Karpas-422 (cell line): Measurements from ENCODE around the gene RAPGEF3. TPM values are rescaled to one million over a fixed set of nuclear protein-coding genes. Genes with fewer than 3 reads are reported as not detected.

ENCODE experiments used
- DNase-seq: peaks from one replicate; pipeline ENCODE4 v3.0.0-alpha.2; 2015
- H2AFZ ChIP-seq: fragments of 200-600 bp; sonication (generic); 2 replicates; pipeline ENCODE4 v1.6.1; 2014; ENCODE audit warnings: antibody characterized with exemption, low read length, mixed read lengths
- H3K27ac ChIP-seq: fragments of 200-600 bp; sonication (generic); 2 replicates; pipeline ENCODE4 v1.5.1; 2014; ENCODE audit warnings: mild to moderate bottlenecking, low read length, moderate library complexity
- H3K27me3 ChIP-seq: fragments of 200-600 bp; sonication (generic); 2 replicates; pipeline ENCODE4 v1.6.1; 2014; ENCODE audit warnings: low read length, mixed read lengths
- H3K36me3 ChIP-seq: fragments of 200-600 bp; sonication (generic); 2 replicates; pipeline ENCODE4 v1.6.1; 2014; ENCODE audit warnings: low read length, mixed read lengths; ENCODE audit not compliant: insufficient read depth
- H3K4me1 ChIP-seq: fragments of 200-600 bp; sonication (generic); 2 replicates; pipeline ENCODE4 v1.6.1; 2014; ENCODE audit warnings: mild to moderate bottlenecking, low read length, mixed read lengths
- H3K4me2 ChIP-seq: fragments of 200-600 bp; sonication (generic); 2 replicates; pipeline ENCODE4 v1.6.1; 2014; ENCODE audit warnings: low read length, low read depth, mild to moderate bottlenecking; ENCODE audit not compliant: poor library complexity, severe bottlenecking
- H3K4me3 ChIP-seq: fragments of 200-600 bp; sonication (generic); 2 replicates; pipeline ENCODE4 v1.5.1; 2014; ENCODE audit warnings: mild to moderate bottlenecking, antibody characterized with exemption, low read length, mixed read lengths
- H3K79me2 ChIP-seq: fragments of 200-600 bp; sonication (generic); 2 replicates; pipeline ENCODE4 v1.6.1; 2014; ENCODE audit warnings: mild to moderate bottlenecking, low read length, mixed read lengths
- H3K9ac ChIP-seq: fragments of 200-600 bp; sonication (generic); 2 replicates; pipeline ENCODE4 v1.6.0; 2014; ENCODE audit warnings: low read length
- H3K9me2 ChIP-seq: fragments of 200-600 bp; sonication (generic), shearing (Covaris generic); replicated peaks from 2 replicates; pipeline ENCODE4 v1.6.0; 2014; ENCODE audit warnings: mild to moderate bottlenecking, low read length, moderate library complexity; ENCODE audit not compliant: insufficient read depth
- H3K9me3 ChIP-seq: fragments of 300-700, 200-600 bp; sonication (generic); 2 replicates; pipeline ENCODE4 v1.6.1; 2014; ENCODE audit warnings: low read length, mixed read lengths
- H4K20me1 ChIP-seq: fragments of 200-600 bp; sonication (generic); 2 replicates; pipeline ENCODE4 v1.6.1; 2014; ENCODE audit warnings: mild to moderate bottlenecking, antibody characterized with exemption, low read length, low read depth; ENCODE audit not compliant: insufficient read depth
- total RNA-seq: library from RNA; depleted of rRNA; stranded (reverse); fragments of >200 nt; shearing (Covaris generic); gene quantifications from 2 replicates; pipeline ENCODE4 v1.2.3, GENCODE V29; 2014; ENCODE audit warnings: low replicate concordance

Gene RAPGEF3
- total RNA-seq, 1 experiment from 2014 or later = 4.4 TPM

DNA sequence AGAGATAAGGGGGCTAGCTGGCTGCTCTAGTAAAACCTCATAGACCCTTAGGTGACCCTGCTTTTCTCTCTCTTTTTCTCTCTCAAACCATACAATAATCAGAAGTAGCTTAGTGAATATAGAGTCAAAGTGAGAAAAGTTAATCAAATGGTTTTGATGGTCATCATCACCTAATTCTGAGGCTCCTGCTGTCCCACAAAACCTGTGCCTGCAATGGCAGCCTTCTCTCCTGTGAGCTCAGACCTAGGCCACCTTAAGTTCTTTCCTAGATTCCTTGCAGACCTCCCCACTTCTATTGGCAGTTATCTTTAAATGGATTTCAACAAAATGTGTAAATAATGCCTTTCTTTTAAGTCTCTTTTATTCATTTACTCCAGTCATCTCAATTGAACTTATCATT is 51.3 kb downstream of the RAPGEF3 start:
- Histone ChIP-seq H2AFZ (no peak overlapping the region), H3K4me1 (peaks cover 70% of the 10 kb centered on the region), H3K4me3 (peak overlapping the region; percentile 72), H4K20me1 (peaks cover 7% of the 10 kb centered on the region; the same call in 1 of the 2 replicates), H3K9me3 (no peaks in the 10 kb centered on the region), H3K4me2 (peak overlapping the region; percentile 91), H3K27ac (peak overlapping the region; percentile 90), H3K79me2 (peaks cover 69% of the 10 kb centered on the region), H3K9ac (peak overlapping the region; percentile 80), H3K9me2 (no peaks in the 10 kb centered on the region), H3K36me3 (peaks cover 13% of the 10 kb centered on the region; the same call in 1 of the 2 replicates), H3K27me3 (no peaks in the 10 kb centered on the region)
- peak; percentile 52 for DNase-seq

DNA sequence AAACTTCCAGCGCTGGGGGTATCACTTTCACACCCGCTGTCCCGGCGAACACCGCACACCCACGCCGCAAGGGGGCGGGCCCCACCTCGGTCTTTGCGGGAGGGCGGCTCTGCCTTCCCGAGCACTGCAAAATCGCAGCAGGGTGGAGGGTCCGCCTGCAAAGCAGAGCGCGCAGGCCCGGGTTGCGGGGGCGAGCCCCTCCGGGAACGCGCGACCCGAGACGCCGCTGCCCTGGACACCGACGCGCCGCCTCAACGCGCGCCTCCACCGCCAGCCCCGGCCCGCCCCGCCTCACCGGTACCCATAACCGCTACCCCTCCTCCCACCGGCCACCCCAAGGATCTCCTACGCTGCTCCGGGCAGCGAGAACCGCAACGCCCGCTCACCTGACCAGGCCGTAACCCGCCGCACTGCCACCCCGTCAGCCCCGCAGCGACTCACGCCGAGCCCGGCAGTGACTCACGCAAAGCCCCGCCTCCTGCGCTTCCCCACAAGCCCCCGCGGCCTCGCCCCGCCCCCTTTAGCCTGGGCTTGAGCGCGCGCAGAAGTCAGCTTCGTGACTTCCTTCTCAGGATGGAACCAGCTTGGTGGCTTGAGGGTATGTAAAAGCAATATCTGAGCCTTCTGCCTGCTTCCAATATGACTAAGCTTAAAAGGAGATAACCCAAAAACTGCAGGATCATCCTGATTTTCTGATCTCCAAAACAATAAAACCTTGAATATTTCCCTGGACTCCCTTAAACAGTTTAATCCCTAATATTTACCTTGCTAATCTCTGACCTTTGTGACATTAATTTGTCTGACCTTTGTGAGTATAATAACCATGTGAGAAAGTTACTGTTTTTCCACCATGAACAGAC is 52.9 kb downstream of the RAPGEF3 start, which contains the start of gene RPAP3:
RPAP3 (minus strand) TSS at position 465 of the 860 bp plus-strand sequence. CDS start 3,190 bp downstream, outside the sequence.
- peak; percentile 99 for DNase-seq
- Histone ChIP-seq H3K4me1 (peaks cover 70% of the 10 kb centered on the region), H3K36me3 (peaks cover 21% of the 10 kb centered on the region; the same call in 1 of the 2 replicates), H2AFZ (no peak within 1 kb of the TSS), H4K20me1 (peaks cover 7% of the 10 kb centered on the region; the same call in 1 of the 2 replicates), H3K4me3 (peak within 1 kb of the TSS; percentile 72), H3K79me2 (peaks cover 82% of the 10 kb centered on the region), H3K9me2 (no peaks in the 10 kb centered on the region), H3K9ac (peak within 1 kb of the TSS; percentile 80), H3K4me2 (peak within 1 kb of the TSS; percentile 91), H3K27ac (peak within 1 kb of the TSS; percentile 90), H3K9me3 (no peaks in the 10 kb centered on the region), H3K27me3 (no peaks in the 10 kb centered on the region)

GRCh38 chr12:47705229-47705565 is 53.5 kb downstream of the RAPGEF3 start:
- no peaks in the 10 kb centered on the region for H3K27me3 ChIP-seq
- no peaks in the 10 kb centered on the region for H3K9me3 ChIP-seq
- peak overlapping the region; percentile 72 for H3K4me3 ChIP-seq
- no peaks in the 10 kb centered on the region for H3K9me2 ChIP-seq
- H4K20me1 ChIP-seq = peaks cover 7% of the 10 kb centered on the region; the same call in 1 of the 2 replicates
- H3K4me1 ChIP-seq = peaks cover 68% of the 10 kb centered on the region
- no peak overlapping the region for H2AFZ ChIP-seq
- peaks cover 26% of the 10 kb centered on the region; the same call in 1 of the 2 replicates for H3K36me3 ChIP-seq
- peak overlapping the region; percentile 91 for H3K4me2 ChIP-seq
- DNase-seq = peak; percentile 50
- H3K79me2 ChIP-seq = peaks cover 84% of the 10 kb centered on the region
- H3K27ac ChIP-seq = peak overlapping the region; percentile 45
- H3K9ac ChIP-seq = peak overlapping the region; percentile 80

GRCh38 chr12:47704719-47705118 is 54.0 kb downstream of the RAPGEF3 start:
- Histone ChIP-seq H3K27ac (peak overlapping the region; percentile 45), H3K4me2 (peak overlapping the region; percentile 91), H3K27me3 (no peaks in the 10 kb centered on the region), H3K9me3 (no peaks in the 10 kb centered on the region), H3K36me3 (peaks cover 29% of the 10 kb centered on the region; the same call in 1 of the 2 replicates), H3K4me3 (peak overlapping the region; percentile 72), H2AFZ (no peak overlapping the region), H4K20me1 (peaks cover 7% of the 10 kb centered on the region; the same call in 1 of the 2 replicates), H3K79me2 (peaks cover 87% of the 10 kb centered on the region), H3K4me1 (peaks cover 63% of the 10 kb centered on the region), H3K9ac (peak overlapping the region; percentile 80), H3K9me2 (no peaks in the 10 kb centered on the region)
- DNase-seq = no peak

DNA sequence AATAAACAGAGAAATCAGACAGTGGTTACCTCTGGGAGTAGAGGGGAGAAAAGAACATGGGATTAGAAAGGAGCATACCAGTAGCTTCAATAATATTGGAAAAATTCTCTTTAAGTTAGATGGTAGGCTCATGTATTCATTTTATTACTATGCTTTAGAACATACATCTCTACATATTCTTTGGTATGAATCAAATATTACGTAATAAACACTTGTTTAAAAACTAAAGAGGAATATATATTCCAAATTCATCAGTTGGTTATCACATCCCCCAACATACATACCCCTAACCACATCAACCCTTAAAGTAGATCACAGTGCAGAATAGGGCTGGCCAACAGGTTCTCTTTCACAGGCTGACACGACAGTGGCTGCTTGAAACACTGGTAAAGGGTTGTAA is 58.4 kb downstream of the RAPGEF3 start:
- Histone ChIP-seq H3K27me3 (no peaks in the 10 kb centered on the region), H3K79me2 (peaks cover 88% of the 10 kb centered on the region), H3K4me2 (no peak overlapping the region), H2AFZ (no peak overlapping the region), H3K9me2 (no peaks in the 10 kb centered on the region), H3K36me3 (peaks cover 62% of the 10 kb centered on the region), H3K9ac (no peak overlapping the region), H3K4me1 (peaks cover 59% of the 10 kb centered on the region), H4K20me1 (peaks cover 7% of the 10 kb centered on the region; the same call in 1 of the 2 replicates), H3K27ac (no peak overlapping the region), H3K4me3 (no peak overlapping the region), H3K9me3 (no peaks in the 10 kb centered on the region)
- no peak for DNase-seq

- Histone ChIP-seq H3K27me3 (no peaks in the 10 kb centered on the region), H3K4me3 (no peak overlapping the region), H2AFZ (no peak overlapping the region), H3K79me2 (peaks cover 85% of the 10 kb centered on the region), H3K9me2 (no peaks in the 10 kb centered on the region), H3K4me2 (peak overlapping the region; percentile 27), H4K20me1 (0 out of 2 replicates have a peak, but pooled peaks cover 3% of the 10 kb centered on the region), H3K36me3 (peaks cover 71% of the 10 kb centered on the region), H3K27ac (peak overlapping the region; percentile 19; the same call in 1 of the 2 replicates), H3K4me1 (peaks cover 47% of the 10 kb centered on the region), H3K9me3 (no peaks in the 10 kb centered on the region), H3K9ac (no peak overlapping the region)
- no peak for DNase-seq
Measured at GRCh38 chr12:47698631-47699030, 60.0 kb downstream of the RAPGEF3 start.

DNA sequence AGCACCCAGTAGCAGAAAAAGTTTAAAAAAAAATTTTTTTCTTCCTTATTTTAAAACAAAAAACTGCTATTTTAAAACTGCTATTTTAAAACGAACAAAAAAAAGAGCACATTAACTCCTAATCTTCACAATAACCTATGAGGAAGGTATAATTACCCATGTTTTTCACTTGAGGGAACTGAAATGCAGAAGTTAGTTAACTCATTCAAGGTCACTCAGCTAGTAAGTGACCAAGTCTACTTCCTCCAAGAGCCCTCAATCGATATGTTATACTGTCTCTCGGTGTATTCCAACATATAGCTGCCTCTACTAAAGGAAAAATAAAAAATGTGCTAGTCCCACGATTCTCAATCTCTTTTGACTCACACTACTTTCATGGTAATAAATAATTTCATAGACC is 60.6 kb downstream of the RAPGEF3 start:
- Histone ChIP-seq H3K9me2 (no peaks in the 10 kb centered on the region), H3K27ac (peak overlapping the region; percentile 58), H4K20me1 (no peaks in the 10 kb centered on the region), H3K27me3 (no peaks in the 10 kb centered on the region), H3K4me1 (peaks cover 41% of the 10 kb centered on the region), H3K79me2 (peaks cover 85% of the 10 kb centered on the region), H3K9ac (no peak overlapping the region), H3K4me2 (peak overlapping the region; percentile 27), H3K36me3 (peaks cover 71% of the 10 kb centered on the region), H2AFZ (no peak overlapping the region), H3K9me3 (no peaks in the 10 kb centered on the region), H3K4me3 (no peak overlapping the region)
- DNase-seq = peak; percentile 79

DNA sequence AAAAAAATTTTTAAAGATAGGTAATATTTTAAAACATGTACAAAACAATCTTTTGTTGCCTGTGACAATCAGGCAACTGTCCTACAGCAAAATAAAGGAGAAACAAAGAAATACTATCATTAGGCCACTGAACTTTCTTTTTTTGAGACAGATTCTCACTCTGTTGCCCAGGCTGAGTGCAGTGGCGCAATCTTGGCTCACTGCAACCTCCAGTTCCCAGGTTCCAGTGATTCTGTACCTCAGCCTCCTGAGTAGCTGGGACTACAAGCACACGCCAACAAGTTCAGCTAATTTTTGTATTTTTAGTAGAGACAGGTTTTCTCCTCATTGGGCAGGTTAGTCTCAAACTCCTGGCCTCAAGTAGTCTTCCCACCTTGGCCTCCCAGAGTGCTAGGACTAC is 69.5 kb downstream of the RAPGEF3 start:
- Histone ChIP-seq H3K4me2 (no peak overlapping the region), H3K27ac (0 out of 2 replicates have a peak overlapping the region, but pooled peaks have one; percentile 15), H2AFZ (no peak overlapping the region), H3K79me2 (peaks cover 41% of the 10 kb centered on the region), H3K4me1 (peaks cover 28% of the 10 kb centered on the region), H3K27me3 (no peaks in the 10 kb centered on the region), H3K9me3 (no peaks in the 10 kb centered on the region), H4K20me1 (no peaks in the 10 kb centered on the region), H3K4me3 (no peak overlapping the region), H3K9ac (no peak overlapping the region), H3K36me3 (peaks cover 50% of the 10 kb centered on the region), H3K9me2 (no peaks in the 10 kb centered on the region)
- DNase-seq = no peak
